ENCODE measurements around the gene TBC1D13. TPM values are rescaled to one million over a fixed set of nuclear protein-coding genes. Genes with fewer than 3 reads are reported as not detected.
A peak's percentile ranks its signal among the peaks of the same experiment; 100 is the strongest.

The TBC1D13 gene
- total RNA-seq, 1 donor from 2014 or later = 25.6 TPM

- intact Hi-C loops (cut with DNase I) = no loop called here
- Histone ChIP-seq H3K27me3 (ENCODE audit: low read depth) (no peaks in the 10 kb centered on the region), H3K27ac (peak overlapping the region; percentile 81), H3K4me3 (peak overlapping the region; percentile 81), H3K9me3 (no peaks in the 10 kb centered on the region), H3K36me3 (peaks cover 35% of the 10 kb centered on the region), H3K4me1 (peaks cover 16% of the 10 kb centered on the region)
- peak; percentile 12 for DNase-seq
- TF ChIP-seq CTCF (IDR thresholded peaks at IDR 0.05) = no peak
- ATAC-seq = no peak
Observed at GRCh38 chr9:128828719-128829452, 41.8 kb downstream of the TBC1D13 start.

DNA sequence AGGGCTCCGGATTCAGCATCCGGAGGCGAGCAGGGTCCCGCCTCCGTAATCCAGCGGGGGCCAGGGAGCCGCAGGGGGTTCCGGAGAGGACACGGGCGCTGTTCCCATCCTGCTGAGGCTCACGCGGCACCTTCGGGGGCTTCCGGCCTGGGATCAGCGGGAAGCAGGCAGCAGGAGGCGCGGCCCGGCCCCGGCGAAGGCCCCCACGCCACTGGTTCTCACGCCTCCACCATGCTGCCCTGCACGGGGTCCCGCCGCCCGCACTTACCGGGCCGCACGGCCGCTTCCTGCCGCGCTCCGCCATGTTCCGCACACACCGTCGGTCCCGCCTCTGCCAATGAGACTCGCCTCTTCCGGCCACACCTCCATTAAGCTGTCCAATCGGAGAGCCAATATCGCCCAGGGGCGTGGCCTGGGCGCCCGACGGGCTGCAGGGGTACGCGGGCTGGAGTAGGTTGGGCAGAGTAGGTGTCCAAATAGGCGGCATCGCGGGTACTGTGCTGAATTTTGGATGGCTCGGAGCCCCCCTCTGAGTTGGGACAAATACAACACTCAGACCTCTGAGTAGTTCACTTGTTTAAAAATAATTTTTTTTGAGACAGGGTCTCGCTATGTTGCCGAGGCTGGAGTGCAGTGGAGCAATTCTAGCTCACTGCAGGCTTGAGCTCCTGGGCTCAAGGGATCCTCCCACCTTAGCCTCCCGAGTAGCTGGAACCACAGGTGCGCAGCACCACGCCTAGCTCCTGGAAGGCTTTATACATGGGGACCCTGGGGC lies 42.6 kb downstream of the TBC1D13 start, which contains the start of gene SPOUT1:
SPOUT1 (minus strand) TSS at position 318 of the 775 bp plus-strand sequence; CDS start at position 304, 14 bp downstream.
- Histone ChIP-seq H3K36me3 (peaks cover 27% of the 10 kb centered on the region), H3K4me3 (peak within 1 kb of the TSS; percentile 81), H3K4me1 (peaks cover 16% of the 10 kb centered on the region), H3K27me3 (ENCODE audit: low read depth) (no peaks in the 10 kb centered on the region), H3K27ac (peak within 1 kb of the TSS; percentile 81), H3K9me3 (no peaks in the 10 kb centered on the region)
- peak; percentile 94 for DNase-seq
- intact Hi-C loops (cut with DNase I) = no loop called here
- TF ChIP-seq CTCF (IDR thresholded peaks at IDR 0.05) = no peak
- peak; percentile 99 to 100 for ATAC-seq

DNA sequence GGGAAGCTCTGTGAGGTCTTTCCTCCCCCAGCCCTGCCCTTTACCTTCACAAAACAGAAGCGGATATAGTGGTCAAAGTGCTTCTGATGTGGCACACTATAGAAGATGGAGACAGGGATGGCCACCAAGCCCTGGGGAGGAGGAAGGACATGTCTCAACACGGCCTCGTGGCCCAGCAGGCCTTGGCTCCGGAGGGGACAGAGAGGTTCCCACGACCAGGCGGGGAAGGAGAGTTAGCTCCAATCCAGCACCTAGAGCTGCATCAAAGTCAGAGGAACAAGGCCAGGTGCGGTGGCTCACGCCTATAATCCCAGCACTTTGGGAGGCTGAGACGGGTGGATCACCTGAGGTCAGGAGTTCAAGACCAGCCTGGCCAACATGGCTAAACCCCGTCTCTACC lies 46.6 kb downstream of the TBC1D13 start:
- Histone ChIP-seq H3K4me3 (no peak overlapping the region), H3K4me1 (peaks cover 11% of the 10 kb centered on the region), H3K36me3 (no peaks in the 10 kb centered on the region), H3K27ac (no peak overlapping the region), H3K27me3 (ENCODE audit: low read depth) (no peaks in the 10 kb centered on the region), H3K9me3 (no peaks in the 10 kb centered on the region)
- ATAC-seq = no peak
- intact Hi-C loops (cut with DNase I) = no loop called here
- peak; percentile 25 for DNase-seq
- no peak for TF ChIP-seq CTCF (IDR thresholded peaks at IDR 0.05)

DNA sequence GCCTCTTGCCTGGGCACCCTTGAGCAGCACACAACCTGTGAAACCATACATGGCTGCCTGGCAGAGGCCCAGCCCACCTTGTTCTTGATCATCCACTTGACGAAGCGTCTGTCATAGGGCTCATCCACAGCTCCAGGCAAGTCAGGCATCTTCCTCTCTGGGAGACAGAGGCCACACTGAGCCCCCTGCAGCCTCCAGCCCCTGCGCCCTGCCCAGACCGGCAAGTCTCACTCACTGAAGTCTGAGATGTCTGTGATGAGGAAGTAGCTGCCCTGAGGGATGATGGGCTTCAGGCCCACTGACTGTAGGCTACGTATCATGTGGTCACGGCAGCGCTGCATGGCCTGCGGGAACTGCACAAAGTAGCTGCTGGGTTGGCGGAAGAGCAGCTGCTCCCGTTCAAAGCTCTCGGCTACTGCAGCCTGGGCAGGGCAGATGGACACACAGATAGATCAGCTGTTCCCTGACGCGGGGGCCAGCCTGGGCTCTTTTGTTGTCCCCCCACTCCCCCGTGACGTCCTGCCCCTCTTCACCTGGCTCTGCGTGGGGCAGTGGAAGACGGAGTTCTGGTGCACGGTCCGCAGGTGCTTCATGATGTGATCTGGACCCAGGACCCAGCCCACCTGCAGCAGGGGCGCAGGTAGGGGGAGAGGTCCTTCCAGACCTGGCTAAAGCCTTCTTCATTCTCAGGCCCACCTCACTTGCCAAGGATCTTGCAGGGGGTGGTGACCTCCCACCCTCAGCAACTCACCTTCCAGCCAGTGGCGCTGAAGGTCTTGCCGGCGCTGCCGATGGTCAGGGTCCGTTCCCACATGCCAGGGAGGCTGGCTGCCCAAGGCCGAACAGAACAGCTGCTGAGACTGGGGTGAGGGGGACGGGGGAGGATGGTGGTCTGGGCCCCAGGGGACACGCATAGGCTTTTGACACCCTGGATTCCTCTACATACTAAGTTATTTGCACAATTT lies 48.5 kb downstream of the TBC1D13 start:
- no peaks in the 10 kb centered on the region for H3K4me1 ChIP-seq
- intact Hi-C loops (cut with DNase I) = no loop called here
- no peak for TF ChIP-seq CTCF (IDR thresholded peaks at IDR 0.05)
- no peaks in the 10 kb centered on the region for H3K9me3 ChIP-seq
- ATAC-seq = no peak
- no peak overlapping the region for H3K4me3 ChIP-seq
- DNase-seq = peak; percentile 38
- H3K27ac ChIP-seq = no peak overlapping the region
- H3K36me3 ChIP-seq = no peaks in the 10 kb centered on the region
- no peaks in the 10 kb centered on the region for H3K27me3 ChIP-seq (ENCODE audit: low read depth)
